ENCODE measurements around the gene USP27X. TPM values are rescaled to one million over a fixed set of nuclear protein-coding genes. Genes with fewer than 3 reads are reported as not detected.

The USP27X gene
- polyA plus RNA-seq (ENCODE audit: insufficient read length in 3 of 3) = 10 to 100 TPM; 12.8 to 14.8 (median 14.3) TPM

- peak; percentile 57 to 65 (median 63) for DNase-seq (ENCODE audit: low read depth in 3 of 3, low spot score in 2 of 3)
These were observed at the start of gene USP27X for GRCh38 chrX:49878834-49879655. USP27X (plus strand) TSS chrX:49879484; CDS start chrX:49880308, 824 bp downstream.

- no peak for DNase-seq (ENCODE audit: low read depth in 3 of 3, low spot score in 2 of 3)
These were observed 40.9 kb upstream of the USP27X start for GRCh38 chrX:49838374-49838773.

GRCh38 chrX:49840679-49841078 lies 38.6 kb upstream of the USP27X start:
- no peak for DNase-seq (ENCODE audit: low read depth in 3 of 3, low spot score in 2 of 3)

- no peak for DNase-seq (ENCODE audit: low read depth in 3 of 3, low spot score in 2 of 3)
These were observed 36.7 kb upstream of the USP27X start for GRCh38 chrX:49842621-49843020.

GRCh38 chrX:49844611-49845010 lies 34.7 kb upstream of the USP27X start:
- no peak for DNase-seq (ENCODE audit: low read depth in 3 of 3, low spot score in 2 of 3)

GRCh38 chrX:49845701-49846403 lies 33.4 kb upstream of the USP27X start:
- no peak for DNase-seq (ENCODE audit: low read depth in 3 of 3, low spot score in 2 of 3)

- no peak for DNase-seq (ENCODE audit: low read depth in 3 of 3, low spot score in 2 of 3)
These were observed 32.8 kb upstream of the USP27X start for GRCh38 chrX:49846522-49846921.

GRCh38 chrX:49848275-49848674 lies 31.0 kb upstream of the USP27X start:
- no peak for DNase-seq (ENCODE audit: low read depth in 3 of 3, low spot score in 2 of 3)

- DNase-seq (ENCODE audit: low read depth in 3 of 3, low spot score in 2 of 3) = no peak
These were observed 29.3 kb upstream of the USP27X start for GRCh38 chrX:49850028-49850427.

- no peak for DNase-seq (ENCODE audit: low read depth in 3 of 3, low spot score in 2 of 3)
These were observed 25.6 kb upstream of the USP27X start for GRCh38 chrX:49853661-49854060.

GRCh38 chrX:49856819-49857218 lies 22.5 kb upstream of the USP27X start:
- no peak for DNase-seq (ENCODE audit: low read depth in 3 of 3, low spot score in 2 of 3)

- DNase-seq (ENCODE audit: low read depth in 3 of 3, low spot score in 2 of 3) = no peak
These were observed 20.9 kb upstream of the USP27X start for GRCh38 chrX:49858341-49858740.

- no peak for DNase-seq (ENCODE audit: low read depth in 3 of 3, low spot score in 2 of 3)
These were observed 19.8 kb upstream of the USP27X start for GRCh38 chrX:49859491-49859890.

GRCh38 chrX:49860867-49861535 lies 18.3 kb upstream of the USP27X start:
- no peak for DNase-seq (ENCODE audit: low read depth in 3 of 3, low spot score in 2 of 3)

- no peak for DNase-seq (ENCODE audit: low read depth in 3 of 3, low spot score in 2 of 3)
These were observed 17.2 kb upstream of the USP27X start for GRCh38 chrX:49862093-49862492.

- DNase-seq (ENCODE audit: low read depth in 3 of 3, low spot score in 2 of 3) = no peak
These were observed 10.5 kb upstream of the USP27X start for GRCh38 chrX:49868739-49869138.

GRCh38 chrX:49876750-49877149 lies 2.5 kb upstream of the USP27X start:
- no peak for DNase-seq (ENCODE audit: low read depth in 3 of 3, low spot score in 2 of 3)

- DNase-seq (ENCODE audit: low read depth in 3 of 3, low spot score in 2 of 3) = no peak
These were observed 1.7 kb upstream of the USP27X start for GRCh38 chrX:49877397-49878101.

- no peak for DNase-seq (ENCODE audit: low read depth in 3 of 3, low spot score in 2 of 3)
These were observed 1.0 kb upstream of the USP27X start for GRCh38 chrX:49878128-49878833.

- no peak for DNase-seq (ENCODE audit: low read depth in 3 of 3, low spot score in 2 of 3)
These were observed 483 bp downstream of the USP27X start for GRCh38 chrX:49879656-49880277.
